GM18502 (cell line): ENCODE measurements around the gene LAMA2.

ENCODE experiments used
- ATAC-seq: cut with Tn5 transposase; IDR thresholded peaks from one replicate; pipeline ENCODE4 v1.9.1; 2021; ENCODE audit warnings: mild to moderate bottlenecking; ENCODE audit not compliant: unreplicated experiment, poor library complexity

The LAMA2 gene

DNA sequence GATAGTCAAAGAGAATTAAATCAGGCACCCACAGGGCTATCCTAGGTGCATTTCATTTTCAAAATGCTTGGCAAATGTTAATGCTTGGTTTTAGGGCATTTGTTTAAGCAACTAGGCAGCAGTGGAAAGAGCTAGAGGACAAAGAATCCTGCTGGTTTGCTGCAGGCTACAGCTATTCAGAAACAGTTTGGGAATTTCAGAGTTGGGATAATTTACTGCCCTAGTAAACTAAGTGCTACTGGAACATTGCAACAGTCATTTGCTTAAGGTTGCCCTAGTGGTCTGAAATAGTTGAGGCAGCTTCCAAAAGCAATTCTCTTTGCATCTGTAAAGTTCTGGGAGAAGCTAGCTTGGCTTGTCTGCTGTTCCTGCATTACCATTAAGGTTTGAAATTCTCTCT lies 312.7 kb downstream of the LAMA2 start:
- no peak for ATAC-seq

GRCh38 chr6:129197154-129197553 lies 314.2 kb downstream of the LAMA2 start:
- no peak for ATAC-seq

- ATAC-seq: no peak
Observed at GRCh38 chr6:129200151-129200550, 317.2 kb downstream of the LAMA2 start.

DNA sequence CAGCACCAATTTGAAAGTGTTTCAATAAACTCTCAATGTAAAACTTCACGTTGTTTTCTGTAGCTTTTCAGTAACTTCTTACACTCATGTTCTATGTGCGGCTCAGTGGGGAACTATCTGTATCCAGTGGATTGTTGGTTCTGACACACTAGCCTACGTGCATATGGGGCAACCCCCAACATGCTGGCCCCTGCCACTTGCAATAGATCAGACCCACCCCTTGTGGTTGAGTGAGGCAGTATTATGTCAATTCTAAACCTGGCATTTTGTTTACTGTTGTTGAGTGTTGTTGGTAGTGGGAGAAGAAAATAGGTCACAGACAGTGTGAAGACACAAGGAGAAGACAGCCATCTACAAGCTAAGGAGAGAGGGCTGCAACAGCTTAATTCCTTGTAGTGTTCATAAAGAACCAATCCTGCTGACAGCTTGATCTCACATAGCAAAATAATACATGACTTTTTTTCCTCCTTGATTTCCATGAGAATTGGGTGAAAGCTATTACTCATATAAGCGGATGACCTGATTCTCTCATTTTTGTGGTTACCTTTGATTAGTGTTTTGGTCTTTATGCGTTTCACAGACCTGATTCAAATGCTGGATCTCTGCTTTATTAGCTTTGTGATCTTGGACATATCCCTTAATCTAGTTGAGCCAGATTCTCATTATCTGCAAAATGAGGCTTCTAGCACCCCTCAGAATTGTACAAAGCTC lies 320.4 kb downstream of the LAMA2 start:
- no peak for ATAC-seq

DNA sequence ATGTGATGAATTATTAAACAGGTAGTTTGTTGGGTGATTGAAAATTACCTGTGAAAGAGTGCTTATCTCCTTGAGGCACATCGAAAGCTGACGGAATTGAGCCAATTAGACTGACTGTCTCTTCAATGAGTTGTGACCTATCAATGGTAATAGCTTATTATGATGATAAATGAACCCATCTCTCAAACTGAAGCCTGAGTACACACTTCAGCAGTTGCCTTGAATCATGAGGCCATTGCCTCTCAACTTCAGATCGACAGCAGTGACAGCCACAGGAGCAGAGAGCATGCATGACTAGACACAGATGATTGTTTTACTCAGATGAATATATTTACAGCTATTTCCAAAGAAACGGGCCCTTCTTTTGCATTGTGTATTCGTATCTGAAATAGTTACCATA lies 323.9 kb downstream of the LAMA2 start:
- no peak for ATAC-seq

DNA sequence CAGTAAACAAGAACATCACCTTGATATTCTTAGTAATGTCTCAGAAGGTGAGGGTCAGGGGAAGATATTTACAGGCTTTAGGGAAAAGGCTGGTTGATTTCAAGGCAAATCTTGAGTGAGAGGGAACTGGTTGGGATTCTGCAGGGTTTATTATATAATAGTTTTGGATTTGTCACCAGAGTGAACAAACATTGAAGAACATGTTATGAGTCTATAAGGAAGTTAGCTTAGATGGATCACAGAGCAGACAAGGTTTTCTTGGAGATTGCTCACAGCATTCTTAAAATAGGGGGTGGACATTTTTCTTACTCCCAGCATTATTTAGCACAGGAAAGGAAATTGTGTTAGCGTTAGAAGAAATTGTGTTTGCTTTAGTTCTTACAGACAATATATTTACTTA lies 324.9 kb downstream of the LAMA2 start:
- no peak for ATAC-seq

GRCh38 chr6:129208415-129209034 lies 325.6 kb downstream of the LAMA2 start:
- no peak for ATAC-seq

- ATAC-seq: no peak
Observed at GRCh38 chr6:129209355-129209754, 326.4 kb downstream of the LAMA2 start.

DNA sequence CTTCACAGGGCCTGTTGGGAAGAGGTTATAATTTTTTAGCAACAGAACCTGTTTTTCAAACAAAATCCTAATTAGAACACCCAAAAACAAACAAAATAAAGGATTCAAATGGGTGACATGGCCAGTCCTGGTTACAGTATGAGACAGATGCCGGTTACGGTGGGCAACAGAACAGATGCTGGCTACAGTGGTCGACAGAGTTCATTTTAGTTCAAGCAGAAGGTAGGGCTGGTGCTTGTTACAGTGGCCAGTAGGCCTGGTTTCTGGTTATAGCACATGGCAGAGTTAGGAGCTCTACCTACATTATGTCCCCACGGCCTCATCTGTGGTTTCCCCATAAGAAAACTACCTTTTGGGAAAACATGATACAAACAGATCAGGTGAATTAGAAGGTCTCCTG lies 327.7 kb downstream of the LAMA2 start:
- ATAC-seq: no peak

DNA sequence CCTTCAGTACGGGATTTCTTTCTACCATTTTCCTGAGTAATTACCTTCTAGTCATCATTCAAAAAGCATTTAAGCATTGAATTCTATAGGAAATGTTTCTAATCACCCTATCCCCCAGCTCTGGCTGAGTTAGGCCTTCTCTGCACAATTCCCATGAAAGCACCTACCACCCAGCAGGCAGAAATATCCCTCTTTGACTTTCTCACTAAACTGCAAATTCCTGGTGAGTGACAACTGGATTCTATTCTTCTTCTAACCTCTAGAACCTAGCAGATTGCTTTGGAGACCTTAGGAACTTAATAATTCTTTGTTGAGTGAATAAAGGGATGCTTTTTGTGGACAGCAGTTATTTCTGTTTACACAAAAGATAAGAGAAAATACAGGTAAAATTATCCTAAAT lies 328.7 kb downstream of the LAMA2 start:
- no peak for ATAC-seq

DNA sequence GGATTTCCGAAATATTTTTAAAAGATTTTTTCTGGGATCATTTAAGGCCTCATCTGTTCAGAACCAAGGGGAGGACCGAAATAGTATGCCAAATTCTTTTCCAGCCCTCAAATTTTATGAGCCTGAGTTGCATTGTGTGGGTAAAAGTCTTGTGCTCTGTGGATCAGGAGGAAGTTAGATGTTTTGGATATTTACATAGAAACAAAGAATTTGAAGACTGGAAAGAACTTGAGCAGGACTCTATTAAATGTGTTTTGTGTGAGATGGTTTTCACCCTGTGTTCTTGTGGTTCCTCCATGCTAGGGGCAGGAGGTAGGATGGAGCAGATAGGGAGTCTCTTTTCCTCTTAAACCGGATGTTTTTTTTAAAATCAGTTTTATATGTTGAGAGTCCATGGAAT lies 329.1 kb downstream of the LAMA2 start:
- ATAC-seq: no peak

DNA sequence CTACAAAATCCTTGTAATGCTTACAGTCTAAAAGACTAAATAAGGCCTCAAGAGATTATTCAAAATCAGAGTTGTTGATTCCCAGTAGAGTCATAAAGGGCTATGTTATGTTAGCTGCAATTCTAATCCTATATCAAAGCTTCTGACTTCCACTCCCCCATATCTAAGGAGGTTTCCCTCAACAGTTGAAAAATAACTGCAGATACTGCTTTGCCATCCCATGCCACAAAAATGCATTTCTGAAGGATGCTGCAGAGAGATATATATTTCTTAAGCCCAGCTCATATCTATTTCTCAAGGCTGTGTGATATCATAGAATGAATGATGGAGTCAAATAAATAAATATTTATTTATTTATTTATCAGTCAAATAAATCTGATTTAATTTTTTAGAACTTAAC lies 332.3 kb downstream of the LAMA2 start:
- ATAC-seq: no peak

GRCh38 chr6:129215916-129216520 lies 333.1 kb downstream of the LAMA2 start:
- ATAC-seq: no peak

- ATAC-seq: no peak
Observed at GRCh38 chr6:129217701-129218100, 334.8 kb downstream of the LAMA2 start.

DNA sequence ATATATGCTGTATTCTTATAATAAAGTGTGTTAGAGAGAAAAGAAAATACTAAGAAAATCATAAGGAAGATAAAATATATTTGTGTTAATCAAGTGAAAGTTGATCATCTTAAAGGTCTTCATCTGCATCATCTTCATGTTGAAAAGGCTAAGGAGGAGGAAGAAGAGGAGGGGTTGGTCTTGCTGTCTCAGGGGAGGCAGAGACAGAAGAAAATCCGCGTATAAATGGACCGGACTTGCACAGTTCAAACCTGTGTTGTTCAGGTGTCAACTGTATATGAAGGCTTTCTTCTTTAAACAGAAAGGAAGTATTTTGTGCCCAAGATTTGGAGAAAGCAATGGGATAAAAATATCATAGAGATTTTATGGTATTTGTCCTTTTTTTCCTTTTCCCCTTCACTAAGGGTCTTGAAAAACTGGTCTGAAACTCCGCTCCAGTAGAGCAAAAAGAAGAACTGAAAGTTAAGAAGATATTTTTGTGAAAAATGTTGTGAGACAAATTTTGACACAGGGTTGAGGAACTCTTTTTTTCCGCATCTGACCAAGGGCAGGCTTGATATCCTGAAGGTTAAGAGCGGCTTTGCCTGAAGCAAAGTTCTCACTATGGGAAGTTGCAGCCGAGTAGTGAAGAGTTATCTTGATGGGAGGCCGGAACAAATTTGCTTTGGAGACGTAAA lies 350.7 kb downstream of the LAMA2 start:
- peak; percentile 72 for ATAC-seq

GRCh38 chr6:129235167-129236000 lies 352.4 kb downstream of the LAMA2 start:
- no peak for ATAC-seq

DNA sequence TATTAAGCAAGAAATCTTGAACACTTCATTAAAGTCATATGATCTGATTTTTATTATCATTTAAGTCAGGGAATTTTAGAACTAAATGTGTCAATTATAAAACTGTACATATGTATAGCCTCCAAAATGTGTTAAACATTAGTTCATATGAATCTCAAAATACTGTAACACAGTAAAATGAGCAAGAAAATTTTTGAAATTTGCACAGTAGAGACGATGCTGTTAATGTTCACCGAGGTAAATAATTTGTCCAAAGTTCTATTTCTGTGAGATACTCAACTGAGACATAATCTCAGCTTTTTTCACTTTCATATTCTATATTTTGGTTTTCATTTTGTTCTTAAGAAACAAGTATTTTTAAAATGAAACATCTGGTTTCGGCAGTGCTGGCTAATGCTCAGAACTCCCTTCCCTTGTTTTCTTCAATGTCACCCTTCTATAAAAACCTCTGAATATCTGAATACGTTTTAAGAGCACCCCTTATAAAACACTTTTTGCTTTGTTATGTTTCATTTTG lies 353.1 kb downstream of the LAMA2 start:
- ATAC-seq: peak; percentile 68

DNA sequence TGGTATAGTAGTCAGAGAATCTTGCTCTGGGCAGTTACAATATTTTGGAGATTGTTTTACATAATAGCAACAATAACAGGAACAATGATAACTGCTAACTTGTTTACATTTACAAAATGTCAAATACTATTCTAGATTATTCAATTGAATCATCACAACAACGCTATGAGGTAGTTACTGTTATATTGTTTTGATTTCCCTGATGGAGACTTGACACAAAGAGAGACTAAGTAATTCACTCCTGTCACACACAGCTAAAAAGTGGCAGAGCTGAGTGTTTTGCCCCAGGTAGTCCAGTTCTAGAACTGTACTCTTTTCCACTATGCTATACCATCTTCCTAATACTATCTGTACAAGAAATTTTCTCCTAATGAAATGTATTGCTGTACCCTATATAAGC lies 356.1 kb downstream of the LAMA2 start:
- ATAC-seq: no peak

- no peak for ATAC-seq
Observed at GRCh38 chr6:129239825-129240491, 357.0 kb downstream of the LAMA2 start.

DNA sequence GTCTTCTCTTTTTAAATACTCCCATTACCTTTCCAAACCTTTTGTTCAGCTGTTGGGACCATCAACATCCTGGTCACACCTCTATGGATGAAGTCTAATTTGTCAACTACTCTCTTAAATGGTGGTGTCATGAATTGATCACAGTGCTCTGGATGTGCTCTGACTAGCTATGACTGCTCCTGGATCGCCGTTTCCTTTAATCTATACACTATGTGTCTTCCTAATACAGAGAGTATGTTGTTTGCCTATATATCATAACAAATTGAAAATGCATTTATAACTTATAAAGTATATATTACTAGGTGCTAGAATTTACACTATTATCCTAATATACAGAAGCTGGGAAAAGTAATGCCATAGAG lies 357.5 kb downstream of the LAMA2 start:
- no peak for ATAC-seq
